ENCODE data around the gene R3HCC1L.

GRCh38 chr10:98125940-98126631 is 8.4 kb upstream of the R3HCC1L start:
- TF ChIP-seq CREM (IDR thresholded peaks at IDR 0.05; ENCODE audit: low read depth), result no peak
- TF ChIP-seq RAD51 (IDR thresholded peaks at IDR 0.05), result no peak
- TF ChIP-seq PML (IDR thresholded peaks at IDR 0.05; ENCODE audit: low read length), result no peak
- TF ChIP-seq BACH1 (IDR thresholded peaks at IDR 0.05; ENCODE audit: borderline replicate concordance), result no peak
- TF ChIP-seq REST (IDR thresholded peaks at IDR 0.05; ENCODE audit: low read depth, low read length), result no peak
- no peak for TF ChIP-seq SREBF1 (IDR thresholded peaks at IDR 0.05; ENCODE audit: low read length)
- no peak for TF ChIP-seq HCFC1 (IDR thresholded peaks at IDR 0.05; ENCODE audit: low read length)
- TF ChIP-seq, protein P1, sequence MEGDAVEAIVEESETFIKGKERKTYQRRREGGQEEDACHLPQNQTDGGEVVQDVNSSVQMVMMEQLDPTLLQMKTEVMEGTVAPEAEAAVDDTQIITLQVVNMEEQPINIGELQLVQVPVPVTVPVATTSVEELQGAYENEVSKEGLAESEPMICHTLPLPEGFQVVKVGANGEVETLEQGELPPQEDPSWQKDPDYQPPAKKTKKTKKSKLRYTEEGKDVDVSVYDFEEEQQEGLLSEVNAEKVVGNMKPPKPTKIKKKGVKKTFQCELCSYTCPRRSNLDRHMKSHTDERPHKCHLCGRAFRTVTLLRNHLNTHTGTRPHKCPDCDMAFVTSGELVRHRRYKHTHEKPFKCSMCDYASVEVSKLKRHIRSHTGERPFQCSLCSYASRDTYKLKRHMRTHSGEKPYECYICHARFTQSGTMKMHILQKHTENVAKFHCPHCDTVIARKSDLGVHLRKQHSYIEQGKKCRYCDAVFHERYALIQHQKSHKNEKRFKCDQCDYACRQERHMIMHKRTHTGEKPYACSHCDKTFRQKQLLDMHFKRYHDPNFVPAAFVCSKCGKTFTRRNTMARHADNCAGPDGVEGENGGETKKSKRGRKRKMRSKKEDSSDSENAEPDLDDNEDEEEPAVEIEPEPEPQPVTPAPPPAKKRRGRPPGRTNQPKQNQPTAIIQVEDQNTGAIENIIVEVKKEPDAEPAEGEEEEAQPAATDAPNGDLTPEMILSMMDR (IDR thresholded peaks at IDR 0.05 in 2 of 3, conservative IDR thresholded peaks at IDR 0.05 in 1 of 3; ENCODE audit: control insufficient read depth in 2 of 3, extremely low read depth in 1 of 3, insufficient read depth in 1 of 3, low read depth in 3 of 3, low read length in 3 of 3), result no peak
